GM19467 (cell line): ENCODE measurements around the gene ERBB4.

ENCODE experiments used
- ATAC-seq: cut with Tn5 transposase; IDR thresholded peaks from one replicate; pipeline ENCODE4 v1.9.1; 2021; ENCODE audit warnings: mild to moderate bottlenecking, moderate library complexity; ENCODE audit not compliant: unreplicated experiment

Gene ERBB4

DNA sequence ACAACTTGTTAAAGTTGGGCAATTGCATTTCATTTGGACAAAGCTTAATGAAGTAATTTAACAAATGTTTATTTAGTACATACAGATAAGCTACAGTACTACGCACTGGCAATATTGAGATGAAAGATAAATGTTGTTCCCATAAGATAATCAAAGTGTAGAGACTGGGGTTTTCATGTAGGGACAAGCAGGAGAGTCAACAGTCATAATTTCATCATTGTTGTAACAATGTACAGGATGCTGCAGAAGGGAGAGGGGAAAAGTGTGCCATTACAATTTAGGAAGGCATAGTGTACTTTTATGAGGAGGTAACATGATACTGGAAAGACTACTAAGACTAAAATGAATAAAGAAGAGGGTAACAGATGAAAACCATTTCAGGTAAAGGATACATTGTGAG is 441.6 kb downstream of the ERBB4 start:
- ATAC-seq, result no peak

DNA sequence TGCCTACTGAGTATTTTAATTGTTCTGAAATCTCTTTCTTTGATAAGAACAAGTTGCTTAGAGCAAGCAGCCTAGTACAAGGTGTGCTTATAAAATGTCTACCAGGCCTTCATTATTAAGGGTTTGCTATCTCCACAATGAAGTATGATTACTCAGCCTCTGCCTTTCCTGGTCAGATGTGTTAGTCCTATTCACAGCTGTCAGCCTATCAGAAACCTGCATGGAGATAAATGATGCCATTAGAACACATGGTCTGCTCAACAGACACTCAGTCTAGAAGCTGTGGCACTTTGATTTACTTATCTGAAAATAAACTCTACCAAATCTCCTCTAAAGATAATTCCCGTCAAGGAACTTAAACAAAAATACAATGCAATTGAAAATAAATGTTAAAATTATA is 448.7 kb downstream of the ERBB4 start:
- ATAC-seq, result no peak

DNA sequence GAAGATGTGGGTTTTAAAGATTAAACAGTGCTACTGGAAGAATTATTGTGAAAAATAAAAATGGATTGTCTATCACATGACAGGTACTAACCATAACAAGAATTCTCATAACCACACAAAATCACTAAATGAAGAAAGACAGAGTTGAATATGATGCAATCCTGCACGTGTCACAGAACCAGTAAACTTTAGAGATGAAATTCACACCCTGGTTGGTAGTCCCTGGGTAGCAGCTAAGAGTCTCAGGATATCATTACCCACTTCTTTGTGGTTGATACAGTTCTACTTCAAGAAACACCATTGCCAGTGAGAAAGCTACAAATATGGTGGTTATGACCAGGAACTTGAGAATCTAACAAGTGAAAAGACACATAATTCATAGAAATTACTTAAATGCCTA is 450.2 kb downstream of the ERBB4 start:
- no peak for ATAC-seq

DNA sequence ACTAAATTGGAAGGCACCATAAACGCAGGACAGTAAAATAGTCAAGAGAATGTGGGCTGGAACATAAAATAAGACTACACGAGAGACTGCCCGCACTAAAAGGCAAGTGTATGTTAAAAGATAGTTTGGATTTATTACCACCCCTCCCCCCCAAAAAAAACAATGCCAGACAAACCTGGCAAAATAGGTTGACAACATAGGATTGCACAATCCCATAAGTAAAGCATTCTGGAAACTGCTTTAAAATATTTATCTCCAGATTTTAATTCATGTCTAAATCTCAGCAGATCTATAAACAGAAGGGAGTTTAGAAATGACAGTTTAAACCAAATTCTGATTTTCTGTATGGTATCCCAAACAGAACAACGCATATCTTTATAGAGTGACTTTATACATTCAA is 455.1 kb downstream of the ERBB4 start:
- ATAC-seq, result no peak

- peak; percentile 58 for ATAC-seq
Observed at GRCh38 chr2:212078103-212078502, 460.5 kb downstream of the ERBB4 start.

GRCh38 chr2:212076456-212076855 is 462.1 kb downstream of the ERBB4 start:
- ATAC-seq, result peak; percentile 37

GRCh38 chr2:212073360-212073759 is 465.2 kb downstream of the ERBB4 start:
- no peak for ATAC-seq

DNA sequence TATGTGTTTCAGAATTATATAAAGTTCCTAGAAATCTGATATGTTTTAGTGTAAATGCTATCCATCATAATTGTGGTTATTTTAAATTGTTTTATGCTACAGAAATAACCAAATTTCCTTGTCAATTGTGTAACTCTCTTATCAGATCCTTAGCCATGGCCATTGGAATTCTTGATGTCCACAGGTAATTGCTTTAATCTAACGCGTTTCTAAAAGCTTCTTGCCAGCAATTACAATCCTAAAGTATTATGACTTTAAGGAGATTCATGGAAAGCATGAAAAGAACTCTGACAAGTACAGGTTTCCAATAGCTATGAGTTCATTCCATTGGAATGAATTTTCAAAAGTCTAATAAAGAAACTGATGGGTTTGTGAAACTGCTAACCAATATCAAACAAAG is 472.1 kb downstream of the ERBB4 start:
- no peak for ATAC-seq

DNA sequence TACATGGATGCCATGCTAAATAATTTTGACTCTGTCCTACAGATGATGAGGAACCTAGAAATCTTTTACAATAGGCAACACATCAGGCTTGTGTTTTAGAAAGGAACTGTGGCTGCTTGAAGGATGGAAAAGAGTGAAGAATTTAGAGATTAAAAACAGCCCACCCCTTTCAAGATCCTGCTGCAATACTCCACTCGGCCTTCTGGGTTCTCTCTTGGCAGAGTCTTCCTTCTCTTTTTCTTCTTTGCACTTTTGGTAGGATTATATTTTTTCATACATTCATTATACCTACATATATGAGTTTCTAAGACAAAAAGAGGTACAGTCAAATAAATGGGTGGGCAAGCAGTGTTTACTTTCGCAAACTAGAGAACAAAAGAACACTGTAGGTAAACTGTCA is 474.3 kb downstream of the ERBB4 start:
- no peak for ATAC-seq

DNA sequence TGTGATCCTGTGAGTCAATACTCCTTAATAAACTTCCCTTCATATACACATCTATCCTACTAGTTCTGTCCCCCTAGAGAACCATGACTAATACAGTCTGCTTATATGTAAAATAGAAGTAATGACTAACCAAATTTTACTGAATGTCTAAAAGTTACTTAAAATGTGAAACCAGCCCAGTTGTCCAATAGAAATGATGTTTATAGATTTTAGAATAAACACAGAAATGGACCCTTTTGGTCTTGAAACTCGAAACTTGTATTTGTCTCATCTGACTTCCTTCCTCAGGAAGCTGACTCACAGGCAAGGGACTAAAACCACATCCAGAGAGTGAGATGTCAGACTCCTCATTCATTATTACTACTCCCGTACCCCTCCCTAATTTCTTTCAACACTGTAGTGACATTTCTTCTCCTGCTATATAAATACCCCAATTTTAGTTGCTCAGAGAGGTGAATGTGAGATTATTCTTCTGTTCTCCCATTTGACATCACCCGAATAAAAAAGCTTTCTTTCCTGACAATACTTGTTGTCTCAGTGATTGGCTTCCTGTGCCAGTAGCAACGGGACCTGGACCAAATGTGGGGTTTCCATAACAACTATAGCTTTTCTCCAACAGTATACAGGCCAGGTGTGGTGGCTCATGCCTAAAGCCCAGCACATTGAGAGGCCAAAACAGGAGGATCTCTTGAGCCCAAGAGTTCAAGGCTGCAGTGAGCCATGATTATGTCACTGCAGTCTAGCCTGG is 486.0 kb downstream of the ERBB4 start:
- ATAC-seq, result no peak

- ATAC-seq, result no peak
Observed at GRCh38 chr2:212050871-212051270, 487.7 kb downstream of the ERBB4 start.

DNA sequence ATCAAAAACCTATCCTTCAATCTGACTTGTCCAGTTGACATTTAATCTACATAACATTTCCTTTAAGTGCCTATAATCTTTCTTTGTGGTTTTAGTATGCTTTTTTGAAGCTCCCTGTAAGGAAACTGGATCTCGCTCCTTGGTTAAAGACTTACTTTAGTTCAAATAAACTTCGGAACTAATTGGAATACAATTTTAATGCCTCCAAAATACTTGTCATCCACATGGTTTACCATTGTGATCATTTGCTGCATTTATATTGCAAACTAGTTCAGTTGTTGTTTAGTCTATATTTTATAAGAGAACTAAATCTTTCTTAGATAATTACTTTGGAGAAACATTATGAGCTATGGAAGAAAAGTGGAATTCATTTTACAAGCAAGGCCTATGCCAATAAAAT is 496.0 kb downstream of the ERBB4 start:
- no peak for ATAC-seq

DNA sequence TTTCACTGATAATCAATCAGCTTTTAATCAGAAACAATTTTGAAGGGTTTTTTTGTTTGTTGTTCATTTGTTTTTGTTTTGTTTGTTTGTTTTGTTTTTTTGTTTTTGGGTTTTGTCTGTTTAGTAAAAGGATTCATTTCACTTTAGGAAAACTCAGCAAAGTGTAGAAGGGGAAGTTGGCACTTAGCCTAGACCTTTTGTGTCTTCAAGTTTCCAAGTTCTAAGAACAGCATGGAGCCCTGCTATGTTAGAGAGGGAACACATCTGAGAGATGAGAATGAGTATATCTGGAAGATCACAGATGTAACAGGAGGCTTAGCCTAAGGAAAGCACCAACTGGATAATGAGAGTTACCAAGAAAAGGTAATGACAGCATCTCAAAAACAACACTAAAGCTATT is 501.5 kb downstream of the ERBB4 start:
- ATAC-seq, result no peak

- no peak for ATAC-seq
Observed at GRCh38 chr2:212034841-212035585, 503.6 kb downstream of the ERBB4 start.

DNA sequence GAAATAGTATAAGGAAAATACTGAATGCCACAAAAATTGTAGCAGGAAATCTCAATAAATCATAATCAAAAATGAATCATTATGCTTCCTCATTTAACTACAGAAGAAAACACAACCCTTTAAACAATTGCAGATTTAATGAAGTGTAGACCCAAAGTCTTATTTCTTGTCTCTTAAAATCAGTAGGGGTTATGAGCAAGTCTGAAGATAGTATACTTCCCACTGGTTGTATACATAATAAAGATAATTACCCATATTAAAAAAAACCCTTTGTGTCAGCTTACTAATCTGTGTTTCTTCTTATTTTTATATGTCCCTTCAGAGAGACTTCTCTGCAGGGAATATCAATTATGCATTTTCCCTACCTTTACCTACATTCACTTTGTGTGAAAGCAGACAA is 504.7 kb downstream of the ERBB4 start:
- ATAC-seq, result no peak

- ATAC-seq, result no peak
Observed at GRCh38 chr2:212032536-212033219, 505.9 kb downstream of the ERBB4 start.

- ATAC-seq, result no peak
Observed at GRCh38 chr2:212032032-212032431, 506.6 kb downstream of the ERBB4 start.

DNA sequence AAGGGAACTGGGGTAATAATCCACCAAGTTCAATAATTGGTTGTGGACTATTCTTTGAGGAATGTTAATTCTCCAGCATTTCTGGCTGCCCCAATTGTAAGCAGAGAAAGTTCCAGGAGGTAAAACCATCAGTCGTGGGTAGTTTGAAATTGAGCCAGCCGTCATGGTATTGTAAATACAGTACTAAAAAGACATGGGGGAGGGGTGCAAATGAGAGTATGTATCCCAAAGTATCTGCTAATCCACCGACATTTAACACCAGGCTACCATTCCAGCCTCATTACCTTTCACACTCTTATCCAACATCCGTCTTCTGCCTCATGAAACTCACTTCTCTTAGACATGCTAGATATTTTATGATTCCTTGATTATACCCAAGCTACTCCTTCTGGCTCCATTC is 507.9 kb downstream of the ERBB4 start:
- no peak for ATAC-seq

DNA sequence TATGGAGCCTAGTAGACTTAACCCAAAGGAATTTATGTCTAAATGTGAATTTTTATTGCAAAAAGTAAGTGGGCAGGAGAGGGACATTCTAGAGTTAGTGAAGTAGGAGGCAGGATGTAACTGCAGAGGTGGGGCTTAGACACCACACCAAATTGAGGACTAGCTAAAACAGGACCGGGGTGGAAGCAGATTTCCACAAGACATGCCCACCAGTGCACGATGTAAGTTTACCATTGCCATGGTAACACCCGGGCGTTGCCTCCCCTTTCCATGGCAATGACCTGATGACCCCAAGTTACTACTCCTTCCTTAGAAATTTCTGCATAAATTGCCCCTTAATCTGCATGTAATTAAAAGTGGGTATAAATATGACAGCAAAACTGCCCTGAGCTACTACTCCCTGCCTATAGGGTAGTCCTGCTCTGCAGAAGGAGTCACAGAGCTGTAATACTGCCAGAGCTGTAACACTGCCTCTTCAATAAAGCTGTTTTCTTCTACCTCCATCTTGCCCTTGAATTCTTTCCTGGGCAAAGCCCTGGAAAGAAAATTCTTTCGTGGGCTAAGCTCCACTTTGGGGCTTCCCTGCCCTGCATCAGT is 509.7 kb downstream of the ERBB4 start:
- no peak for ATAC-seq

- ATAC-seq, result no peak
Observed at GRCh38 chr2:212027681-212028628, 510.6 kb downstream of the ERBB4 start.
